ENCODE data around the gene KDM5B.
"Not testable (repeated sequence)": the region's sequence is repeated elsewhere in the genome, so short reads cannot be mapped to it uniquely, and the experiment has no call there.

KDM5B gene

GRCh38 chr1:202791077-202791747, 17.0 kb downstream of the KDM5B start:
- no peak for DNase-seq

- no peak for DNase-seq
Observed at GRCh38 chr1:202788800-202789199, 19.4 kb downstream of the KDM5B start.

- DNase-seq = no peak
Observed at GRCh38 chr1:202786804-202787203, 21.4 kb downstream of the KDM5B start.

GRCh38 chr1:202781180-202781579, 27.0 kb downstream of the KDM5B start:
- DNase-seq = no peak

GRCh38 chr1:202770135-202770534, 38.1 kb downstream of the KDM5B start:
- DNase-seq = no peak

GRCh38 chr1:202765721-202766120, 42.5 kb downstream of the KDM5B start:
- DNase-seq = no peak

GRCh38 chr1:202762019-202762418, 46.2 kb downstream of the KDM5B start:
- DNase-seq = no peak

GRCh38 chr1:202760589-202760988, 47.6 kb downstream of the KDM5B start:
- no peak for DNase-seq

- no peak for DNase-seq
Observed at GRCh38 chr1:202756391-202756790, 51.8 kb downstream of the KDM5B start.

- DNase-seq = no peak
Observed at GRCh38 chr1:202754293-202754692, 53.9 kb downstream of the KDM5B start.

GRCh38 chr1:202752774-202753173, 55.4 kb downstream of the KDM5B start:
- DNase-seq = no peak

GRCh38 chr1:202750761-202751160, 57.5 kb downstream of the KDM5B start:
- no peak for DNase-seq

- no peak for DNase-seq
Observed at GRCh38 chr1:202750024-202750423, 58.2 kb downstream of the KDM5B start.

GRCh38 chr1:202745323-202745888, 62.8 kb downstream of the KDM5B start:
- DNase-seq = no peak

GRCh38 chr1:202744770-202745169, 63.5 kb downstream of the KDM5B start:
- DNase-seq = not testable (repeated sequence)

GRCh38 chr1:202742496-202742895, 65.7 kb downstream of the KDM5B start:
- no peak for DNase-seq

GRCh38 chr1:202733251-202733650, 75.0 kb downstream of the KDM5B start:
- no peak for DNase-seq

GRCh38 chr1:202728951-202729350, 79.3 kb downstream of the KDM5B start:
- no peak for DNase-seq

GRCh38 chr1:202725526-202725925, 82.7 kb downstream of the KDM5B start:
- no peak for DNase-seq

GRCh38 chr1:202723708-202724107, 84.5 kb downstream of the KDM5B start:
- no peak for DNase-seq

GRCh38 chr1:202723046-202723445, 85.2 kb downstream of the KDM5B start:
- not testable (repeated sequence) for DNase-seq

GRCh38 chr1:202716654-202717053, 91.6 kb downstream of the KDM5B start:
- DNase-seq = no peak

GRCh38 chr1:202714202-202714601, 94.0 kb downstream of the KDM5B start:
- DNase-seq = not testable (repeated sequence)

- no peak for DNase-seq
Observed at GRCh38 chr1:202713110-202713509, 95.1 kb downstream of the KDM5B start.
